Muscle layer of duodenum (tissue), 2 donors: ENCODE results near the gene GRB10.
"Not testable (repeated sequence)": the region's sequence is repeated elsewhere in the genome, so short reads cannot be mapped to it uniquely, and the experiment has no call there.

Experiments
- H3K27ac ChIP-seq: one replicate; pipeline ENCODE4 v1.7.0; 2013; ENCODE audit warnings: mild to moderate bottlenecking, low read length
- H3K27me3 ChIP-seq: one replicate; pipeline ENCODE4 v1.7.0; 2013; ENCODE audit warnings: low read depth, mild to moderate bottlenecking, control low read depth, low read length
- H3K36me3 ChIP-seq, 2 donors: one replicate each; pipeline ENCODE4 v1.7.0; 2013; ENCODE audit warnings: low read length in 2 of 2, control low read depth in 1 of 2, mild to moderate bottlenecking in 1 of 2; ENCODE audit not compliant: insufficient read depth in 2 of 2, control insufficient read depth in 1 of 2
- H3K4me1 ChIP-seq, 2 donors: one replicate each; pipeline ENCODE4 v1.7.0; 2013; ENCODE audit warnings: low read length in 2 of 2, mild to moderate bottlenecking in 2 of 2, control low read depth in 1 of 2, moderate library complexity in 1 of 2; ENCODE audit not compliant: insufficient read depth in 2 of 2, control insufficient read depth in 1 of 2
- H3K4me3 ChIP-seq, 2 donors: one replicate each; pipeline ENCODE4 v1.7.0; 2013; ENCODE audit warnings: low read length in 2 of 2, low read depth in 1 of 2, mild to moderate bottlenecking in 1 of 2
- H3K9me3 ChIP-seq, 2 donors: one replicate each; pipeline ENCODE4 v1.7.0; 2013; ENCODE audit warnings: low read length in 2 of 2, control low read depth in 1 of 2, mild to moderate bottlenecking in 1 of 2; ENCODE audit not compliant: control insufficient read depth in 1 of 2
- donor health status: healthy.

The GRB10 gene

DNA sequence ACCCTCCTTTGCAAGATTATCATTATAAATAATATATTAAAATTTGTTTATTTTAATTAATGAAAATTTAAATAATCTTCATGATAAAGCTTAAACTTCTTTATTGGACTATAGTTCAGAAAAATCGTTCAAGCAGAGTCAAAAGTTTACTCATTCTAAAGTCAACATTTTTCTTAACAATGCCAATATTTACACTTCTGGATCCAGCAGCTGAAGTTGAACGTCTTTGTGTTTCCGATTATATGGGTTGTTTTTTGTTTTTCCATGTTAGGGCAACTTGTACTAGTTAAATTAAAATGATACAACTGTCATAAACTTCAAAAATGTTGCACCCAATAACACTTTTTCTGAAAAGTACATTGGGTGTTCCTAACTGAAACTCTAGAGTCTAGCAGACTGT is 43.8 kb downstream of the GRB10 start:
- H3K9me3 ChIP-seq = no peaks in the 10 kb centered on the region
- H3K4me3 ChIP-seq = no peak overlapping the region
- H3K36me3 ChIP-seq = peaks cover 0 to 4% of the 10 kb centered on the region in 2 donors
- H3K27me3 ChIP-seq = no peaks in the 10 kb centered on the region
- peaks cover 0 to 8% of the 10 kb centered on the region in 2 donors for H3K4me1 ChIP-seq
- no peak overlapping the region for H3K27ac ChIP-seq

DNA sequence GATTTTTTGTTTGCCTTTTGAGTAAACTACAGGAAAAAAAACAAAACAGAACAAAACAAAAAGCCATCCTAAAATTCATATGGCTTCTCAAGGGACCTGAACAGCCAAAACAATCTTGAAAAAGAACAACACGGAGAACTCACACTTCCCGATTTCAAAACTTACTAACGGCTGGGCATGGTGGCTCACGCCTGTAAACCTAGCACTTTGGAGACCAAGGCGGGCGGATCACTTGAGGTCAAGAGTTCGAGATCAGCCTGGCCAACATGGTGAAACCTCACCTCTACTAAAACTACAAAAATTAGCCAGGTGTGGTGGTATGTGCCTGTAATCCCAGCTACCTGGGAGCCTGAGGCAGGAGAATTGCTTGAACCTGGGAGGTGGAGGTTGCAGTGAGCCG is 46.9 kb downstream of the GRB10 start:
- H3K27ac ChIP-seq, H3K27me3 ChIP-seq, H3K9me3 ChIP-seq, H3K36me3 ChIP-seq, H3K4me1 ChIP-seq, H3K4me3 ChIP-seq: not testable (repeated sequence)

DNA sequence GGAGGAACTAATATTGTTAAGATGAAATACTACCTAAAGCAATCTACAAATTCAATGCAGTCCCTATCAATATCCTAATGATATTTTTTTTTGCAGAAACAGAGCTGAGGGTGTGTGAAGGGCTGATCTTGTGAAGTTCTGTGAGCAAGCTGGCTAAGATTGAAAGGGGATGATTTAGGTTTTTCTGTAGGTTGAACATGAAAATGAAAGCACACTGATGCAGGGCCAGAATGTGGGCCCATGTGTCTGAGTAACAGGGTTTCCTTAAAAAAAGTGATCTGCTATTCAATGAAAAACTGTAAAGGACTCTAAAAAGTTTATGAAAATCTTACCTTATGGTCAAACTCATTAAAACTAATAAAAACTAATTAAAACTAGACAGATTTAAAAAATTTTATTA is 47.4 kb downstream of the GRB10 start:
- no peaks in the 10 kb centered on the region for H3K36me3 ChIP-seq
- H3K27ac ChIP-seq = no peak overlapping the region
- peaks cover 0 to 8% of the 10 kb centered on the region in 2 donors for H3K4me1 ChIP-seq
- H3K27me3 ChIP-seq = no peaks in the 10 kb centered on the region
- H3K4me3 ChIP-seq = no peak overlapping the region
- H3K9me3 ChIP-seq = no peaks in the 10 kb centered on the region

- H3K27ac ChIP-seq = no peak overlapping the region
- no peaks in the 10 kb centered on the region for H3K27me3 ChIP-seq
Observed at GRCh38 chr7:50734246-50734645, 48.5 kb downstream of the GRB10 start.

DNA sequence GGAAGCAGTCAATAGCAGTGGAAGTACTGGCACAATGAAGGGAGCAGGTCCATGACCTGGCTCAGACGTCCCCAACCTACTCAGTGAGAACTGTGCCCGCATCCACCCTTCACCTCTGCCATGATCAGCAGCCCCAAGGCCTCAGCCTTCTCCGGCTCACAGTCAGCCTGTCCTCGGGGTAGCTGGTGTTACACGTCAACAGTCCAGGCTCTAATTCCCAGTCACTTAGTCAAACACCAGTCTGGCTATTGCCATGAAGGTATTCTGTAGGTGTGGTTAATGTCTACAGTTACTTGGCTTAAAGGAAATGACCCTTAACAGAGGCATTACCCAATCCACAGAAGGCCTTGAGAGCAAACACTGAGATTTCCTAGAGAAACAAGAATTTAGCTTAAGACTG is 49.1 kb downstream of the GRB10 start:
- Histone ChIP-seq H3K4me3 (no peak overlapping the region), H3K27me3 (no peaks in the 10 kb centered on the region), H3K27ac (no peak overlapping the region), H3K4me1 (peaks cover 0 to 5% of the 10 kb centered on the region in 2 donors), H3K36me3 (no peaks in the 10 kb centered on the region), H3K9me3 (no peaks in the 10 kb centered on the region)

More at GRCh38 chr7:50734246-50734645, 48.5 kb downstream of the GRB10 start:
- Histone ChIP-seq H3K9me3 (no peaks in the 10 kb centered on the region), H3K36me3 (no peaks in the 10 kb centered on the region), H3K4me3 (no peak overlapping the region), H3K4me1 (peaks cover 0 to 5% of the 10 kb centered on the region in 2 donors)

GRCh38 chr7:50731703-50732582 is 50.8 kb downstream of the GRB10 start:
- Histone ChIP-seq H3K9me3 (no peaks in the 10 kb centered on the region), H3K36me3 (no peaks in the 10 kb centered on the region), H3K4me3 (no peak overlapping the region), H3K4me1 (peaks cover 4 to 11% of the 10 kb centered on the region in 2 donors), H3K27me3 (no peaks in the 10 kb centered on the region), H3K27ac (no peak overlapping the region)

- Histone ChIP-seq H3K4me3 (no peak overlapping the region), H3K4me1 (peaks cover 5 to 15% of the 10 kb centered on the region in 2 donors), H3K36me3 (no peaks in the 10 kb centered on the region), H3K27ac (no peak overlapping the region), H3K27me3 (no peaks in the 10 kb centered on the region), H3K9me3 (no peaks in the 10 kb centered on the region)
Observed at GRCh38 chr7:50730446-50731400, 52.0 kb downstream of the GRB10 start.

GRCh38 chr7:50729962-50730361 is 52.7 kb downstream of the GRB10 start:
- Histone ChIP-seq H3K4me3 (no peak overlapping the region), H3K27me3 (no peaks in the 10 kb centered on the region), H3K4me1 (peaks cover 5 to 15% of the 10 kb centered on the region in 2 donors), H3K9me3 (no peaks in the 10 kb centered on the region), H3K27ac (peak overlapping the region; percentile 20), H3K36me3 (no peaks in the 10 kb centered on the region)

- no peak overlapping the region for H3K4me3 ChIP-seq
- H3K9me3 ChIP-seq = no peaks in the 10 kb centered on the region
- peaks cover 5 to 15% of the 10 kb centered on the region in 2 donors for H3K4me1 ChIP-seq
- H3K27ac ChIP-seq = no peak overlapping the region
- H3K36me3 ChIP-seq = no peaks in the 10 kb centered on the region
- H3K27me3 ChIP-seq = no peaks in the 10 kb centered on the region
Observed at GRCh38 chr7:50728184-50728583, 54.5 kb downstream of the GRB10 start.

DNA sequence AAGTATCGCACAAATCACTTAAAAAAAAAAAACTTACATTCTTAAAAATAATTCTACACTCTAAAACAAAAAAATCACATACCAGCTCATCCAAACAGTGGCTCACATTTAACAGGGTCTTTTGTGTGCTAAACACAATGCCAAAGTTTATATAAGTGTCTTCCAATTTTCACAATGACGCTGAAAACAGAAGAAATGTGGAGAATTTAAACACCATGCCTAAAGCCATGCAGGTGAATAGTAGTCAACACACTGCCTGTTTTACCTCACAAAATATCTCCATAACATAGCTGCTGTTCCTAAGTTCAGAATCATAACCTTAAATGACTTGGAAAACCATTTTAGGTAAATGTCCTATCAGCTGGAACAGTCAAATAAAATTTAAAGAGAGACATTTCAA is 55.0 kb downstream of the GRB10 start:
- Histone ChIP-seq H3K4me1 (peaks cover 5 to 15% of the 10 kb centered on the region in 2 donors), H3K9me3 (no peaks in the 10 kb centered on the region), H3K36me3 (no peaks in the 10 kb centered on the region), H3K4me3 (no peak overlapping the region), H3K27me3 (no peaks in the 10 kb centered on the region), H3K27ac (no peak overlapping the region)

- Histone ChIP-seq H3K9me3 (no peaks in the 10 kb centered on the region), H3K4me3 (no peak overlapping the region), H3K27me3 (no peaks in the 10 kb centered on the region), H3K36me3 (no peaks in the 10 kb centered on the region), H3K27ac (no peak overlapping the region), H3K4me1 (peaks cover 5 to 17% of the 10 kb centered on the region in 2 donors)
Observed at GRCh38 chr7:50727072-50727471, 55.6 kb downstream of the GRB10 start.
